GM21423 (cell line): ENCODE results near the gene SFSWAP.
"Not testable (repeated sequence)": the region's sequence is repeated elsewhere in the genome, so short reads cannot be mapped to it uniquely, and the experiment has no call there.

ENCODE experiments used
- ATAC-seq: cut with Tn5 transposase; IDR thresholded peaks from one replicate; pipeline ENCODE4 v1.9.1; 2021; ENCODE audit warnings: mild to moderate bottlenecking, moderate library complexity; ENCODE audit not compliant: unreplicated experiment

Gene SFSWAP

GRCh38 chr12:131803961-131804521 lies 93.2 kb downstream of the SFSWAP start:
- ATAC-seq = no peak

GRCh38 chr12:131805421-131805820 lies 94.5 kb downstream of the SFSWAP start:
- no peak for ATAC-seq

GRCh38 chr12:131806674-131807073 lies 95.8 kb downstream of the SFSWAP start:
- ATAC-seq = no peak

GRCh38 chr12:131808744-131809371 lies 98.0 kb downstream of the SFSWAP start:
- peak; percentile 52 for ATAC-seq

GRCh38 chr12:131809476-131810254 lies 98.8 kb downstream of the SFSWAP start:
- not testable (repeated sequence) for ATAC-seq

GRCh38 chr12:131810726-131811125 lies 99.8 kb downstream of the SFSWAP start:
- ATAC-seq = no peak

GRCh38 chr12:131815131-131815530 lies 104.2 kb downstream of the SFSWAP start:
- ATAC-seq = no peak

GRCh38 chr12:131816495-131816894 lies 105.6 kb downstream of the SFSWAP start:
- ATAC-seq = no peak

- no peak for ATAC-seq
Observed at GRCh38 chr12:131817241-131817640, 106.4 kb downstream of the SFSWAP start.

- ATAC-seq = no peak
Observed at GRCh38 chr12:131818821-131819585, 108.1 kb downstream of the SFSWAP start.

GRCh38 chr12:131824450-131824849 lies 113.6 kb downstream of the SFSWAP start:
- no peak for ATAC-seq

GRCh38 chr12:131825146-131825892 lies 114.4 kb downstream of the SFSWAP start:
- no peak for ATAC-seq

- no peak for ATAC-seq
Observed at GRCh38 chr12:131826097-131826928, 115.4 kb downstream of the SFSWAP start.

- ATAC-seq = peak; percentile 66
Observed at GRCh38 chr12:131827961-131828534, 117.2 kb downstream of the SFSWAP start, which contains the start of gene MMP17. Gene MMP17 (plus strand): TSS chr12:131828393. CDS start chr12:131828495, 102 bp downstream.

GRCh38 chr12:131828671-131829355 lies 117.9 kb downstream of the SFSWAP start:
- ATAC-seq = no peak

- no peak for ATAC-seq
Observed at GRCh38 chr12:131829356-131829747, 118.5 kb downstream of the SFSWAP start.

GRCh38 chr12:131829791-131830334 lies 119.0 kb downstream of the SFSWAP start:
- ATAC-seq = no peak

- no peak for ATAC-seq
Observed at GRCh38 chr12:131830335-131830913, 119.5 kb downstream of the SFSWAP start.
